NCI-H2029 (cell line): ENCODE measurements around the gene GPR52.

Experiments
- DNase-seq: peaks from one replicate; lab custom pipeline; 2025; lab: John Stamatoyannopoulos, UW

Gene GPR52

DNA sequence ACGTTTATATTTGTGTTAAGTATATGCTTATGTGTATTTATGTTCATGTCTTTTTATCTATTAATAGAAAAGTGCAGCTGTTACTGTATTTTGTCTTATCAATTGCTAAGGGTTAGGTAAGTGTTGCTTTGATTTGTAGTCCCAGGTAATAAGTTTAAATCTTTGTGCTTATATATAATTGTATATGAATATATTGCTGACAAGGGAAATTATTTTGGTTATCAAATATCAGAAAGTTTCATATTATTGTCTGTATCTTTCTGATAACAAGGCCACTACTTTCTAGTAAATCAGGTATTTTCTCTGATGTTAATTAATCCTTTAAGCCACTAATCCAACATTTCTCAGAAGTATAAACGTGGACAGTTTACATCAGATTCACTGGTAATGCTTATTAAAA lies 21.3 kb downstream of the GPR52 start:
- DNase-seq: no peak

DNA sequence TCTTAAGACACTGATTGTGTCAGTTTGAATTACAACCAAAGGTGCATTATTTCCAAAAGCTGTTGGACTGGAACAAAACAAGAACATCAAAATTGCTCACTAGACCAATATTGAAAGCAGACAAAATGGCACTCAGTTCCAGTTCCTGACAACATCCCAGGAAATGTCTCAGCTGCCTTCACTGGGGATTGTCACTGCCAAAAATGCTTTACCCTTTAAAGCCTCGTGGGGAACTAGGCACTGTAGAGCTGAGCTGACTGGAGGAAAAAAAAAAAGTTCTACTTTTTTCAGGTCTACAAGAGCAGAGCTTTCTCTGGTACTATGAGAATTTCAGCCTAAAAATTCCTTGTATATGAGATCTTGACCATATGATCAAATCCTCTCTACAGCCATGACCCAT lies 21.9 kb downstream of the GPR52 start:
- DNase-seq: no peak

DNA sequence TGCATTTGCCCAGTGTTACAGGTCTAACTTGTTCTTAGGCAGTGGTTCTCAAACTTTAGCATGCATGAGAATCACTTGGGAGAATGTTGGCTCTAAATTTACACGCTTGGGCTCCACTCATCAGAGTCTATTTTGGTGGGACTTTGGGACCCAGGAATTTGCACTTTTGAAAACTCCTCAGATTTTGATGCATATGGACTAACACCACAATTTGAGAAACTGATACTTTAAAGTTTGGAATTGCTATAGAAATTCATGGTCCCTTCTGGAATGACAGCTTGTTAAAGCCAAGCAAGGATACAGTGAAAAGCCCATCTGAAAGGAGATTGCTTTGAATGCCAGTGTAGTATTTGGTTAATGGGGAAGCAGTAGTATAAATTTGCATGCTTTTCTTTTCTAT lies 31.5 kb downstream of the GPR52 start:
- no peak for DNase-seq

DNA sequence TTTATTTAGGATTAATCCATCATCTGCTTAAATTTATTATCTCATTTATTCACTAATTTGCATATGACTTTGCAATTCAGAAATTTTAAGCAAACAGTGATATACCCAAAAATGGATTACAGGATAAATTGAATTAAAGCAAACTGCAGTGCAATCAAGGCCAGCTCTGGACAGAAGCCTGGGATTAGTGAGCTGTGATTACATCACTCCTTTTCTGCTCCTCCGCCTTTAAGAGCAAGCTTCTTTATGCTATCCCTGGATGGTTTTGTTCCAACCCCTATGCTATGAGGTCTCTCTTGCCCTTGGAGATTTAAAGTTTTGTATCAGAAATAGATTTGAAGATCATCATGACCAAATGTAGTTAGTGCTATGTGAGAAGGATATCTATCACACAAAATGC lies 32.6 kb downstream of the GPR52 start:
- no peak for DNase-seq

DNA sequence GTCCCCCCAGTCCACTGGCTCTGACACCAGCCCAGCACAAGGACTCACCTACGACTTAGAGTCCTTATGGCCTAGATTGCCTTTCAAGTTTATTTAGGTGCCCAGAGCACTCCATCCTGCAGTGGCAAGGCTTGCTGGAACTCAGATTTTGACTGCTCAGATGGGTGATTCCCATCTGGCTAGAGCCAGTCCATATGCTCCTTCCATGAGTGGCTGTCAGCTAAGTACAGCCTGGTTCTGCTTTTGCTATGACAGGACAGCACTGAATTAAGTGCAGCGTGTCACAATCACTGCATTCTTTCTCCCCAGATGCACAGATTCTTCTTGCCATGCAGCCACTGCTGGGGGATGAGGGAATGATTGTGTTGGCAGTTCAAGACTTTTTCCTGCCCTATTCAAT lies 43.8 kb downstream of the GPR52 start:
- no peak for DNase-seq

DNA sequence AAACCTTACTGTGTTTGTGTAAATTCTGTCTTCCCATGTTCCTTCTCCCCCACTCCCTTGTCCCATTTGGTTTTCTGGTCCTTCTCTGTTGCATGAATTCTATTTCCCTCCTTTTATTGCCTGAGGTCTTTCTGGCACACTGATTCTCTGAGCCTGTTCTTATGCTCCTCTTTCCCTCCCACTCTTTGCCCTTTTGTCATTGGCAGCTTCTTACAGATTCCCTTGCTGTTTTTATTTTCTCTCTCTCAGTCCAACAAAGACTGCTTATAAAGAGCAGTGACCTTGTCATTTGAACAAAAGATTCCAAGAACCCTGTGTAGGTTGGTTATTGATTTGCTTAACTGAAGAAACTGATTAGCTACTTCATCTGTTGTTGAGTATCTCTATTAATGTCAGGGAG lies 49.7 kb downstream of the GPR52 start:
- no peak for DNase-seq
